GM18867 (cell line): ENCODE measurements around the gene C5orf52.
"Not testable (repeated sequence)": the region's sequence is repeated elsewhere in the genome, so short reads cannot be mapped to it uniquely, and the experiment has no call there.

Experiments
- ATAC-seq: cut with Tn5 transposase; IDR thresholded peaks from one replicate; pipeline ENCODE4 v1.9.1; 2021; ENCODE audit warnings: mild to moderate bottlenecking, moderate library complexity; ENCODE audit not compliant: unreplicated experiment

The C5orf52 gene

DNA sequence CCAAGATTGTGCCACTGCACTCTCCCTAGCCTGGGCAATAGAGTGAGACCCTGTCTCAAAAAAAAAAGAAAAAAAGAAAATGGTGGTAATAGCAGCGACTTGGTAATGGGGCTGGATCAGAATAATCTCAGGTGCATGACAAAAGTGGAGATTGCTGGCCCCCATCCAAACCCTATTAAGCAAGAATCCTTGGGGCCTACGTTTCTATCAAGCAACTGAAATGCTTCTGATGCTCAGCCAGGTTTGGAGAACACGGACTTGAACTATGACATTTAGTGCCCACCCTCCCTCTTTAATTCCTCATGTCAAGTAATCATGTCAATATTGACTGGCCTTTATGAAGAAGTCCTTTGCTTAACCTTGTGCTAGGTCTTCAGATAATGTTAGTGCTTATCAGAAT is 6.6 kb downstream of the C5orf52 start:
- no peak for ATAC-seq

GRCh38 chr5:157679801-157680200 is 8.5 kb downstream of the C5orf52 start:
- no peak for ATAC-seq

- ATAC-seq: no peak
Measured at GRCh38 chr5:157680239-157680638, 8.9 kb downstream of the C5orf52 start.

DNA sequence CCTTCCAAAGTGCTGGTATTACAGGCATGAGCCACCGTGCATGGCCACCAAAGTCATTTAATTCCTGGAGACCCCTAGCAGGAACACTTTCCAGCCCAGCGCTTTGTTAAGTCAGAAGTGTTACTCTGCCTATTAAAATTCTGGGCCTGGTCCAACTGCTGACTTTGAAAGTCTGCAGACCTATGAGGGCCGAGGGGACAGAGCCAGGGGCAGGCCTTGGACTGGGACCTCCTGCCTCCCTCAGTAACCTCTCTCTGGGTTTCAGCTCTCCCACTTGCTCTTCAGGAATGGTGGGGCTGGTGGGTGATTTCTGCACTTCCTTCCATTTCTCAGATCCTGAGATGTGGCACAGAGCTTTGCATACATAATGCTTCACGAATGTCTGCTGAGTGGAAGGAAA is 9.7 kb downstream of the C5orf52 start:
- ATAC-seq: no peak

DNA sequence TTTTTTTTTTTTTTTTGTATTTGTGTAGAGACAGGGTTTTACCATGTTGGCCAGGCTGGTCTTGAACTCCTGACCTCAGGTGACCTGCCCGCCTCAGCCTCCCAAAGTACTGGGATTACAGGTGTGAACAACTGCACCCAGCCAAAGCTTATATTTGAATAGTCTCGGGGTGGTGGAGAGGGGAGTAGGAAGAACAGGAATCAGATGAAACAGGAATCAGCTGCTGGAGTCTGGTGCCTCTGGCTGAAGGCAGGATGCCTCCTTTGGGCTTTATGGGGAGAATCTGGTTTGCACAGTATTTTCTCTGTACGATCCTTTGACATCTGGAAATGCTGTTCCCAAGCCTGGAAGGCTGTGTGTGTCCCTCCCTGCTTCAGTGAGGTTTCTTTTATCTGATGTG is 10.9 kb downstream of the C5orf52 start:
- ATAC-seq: no peak

DNA sequence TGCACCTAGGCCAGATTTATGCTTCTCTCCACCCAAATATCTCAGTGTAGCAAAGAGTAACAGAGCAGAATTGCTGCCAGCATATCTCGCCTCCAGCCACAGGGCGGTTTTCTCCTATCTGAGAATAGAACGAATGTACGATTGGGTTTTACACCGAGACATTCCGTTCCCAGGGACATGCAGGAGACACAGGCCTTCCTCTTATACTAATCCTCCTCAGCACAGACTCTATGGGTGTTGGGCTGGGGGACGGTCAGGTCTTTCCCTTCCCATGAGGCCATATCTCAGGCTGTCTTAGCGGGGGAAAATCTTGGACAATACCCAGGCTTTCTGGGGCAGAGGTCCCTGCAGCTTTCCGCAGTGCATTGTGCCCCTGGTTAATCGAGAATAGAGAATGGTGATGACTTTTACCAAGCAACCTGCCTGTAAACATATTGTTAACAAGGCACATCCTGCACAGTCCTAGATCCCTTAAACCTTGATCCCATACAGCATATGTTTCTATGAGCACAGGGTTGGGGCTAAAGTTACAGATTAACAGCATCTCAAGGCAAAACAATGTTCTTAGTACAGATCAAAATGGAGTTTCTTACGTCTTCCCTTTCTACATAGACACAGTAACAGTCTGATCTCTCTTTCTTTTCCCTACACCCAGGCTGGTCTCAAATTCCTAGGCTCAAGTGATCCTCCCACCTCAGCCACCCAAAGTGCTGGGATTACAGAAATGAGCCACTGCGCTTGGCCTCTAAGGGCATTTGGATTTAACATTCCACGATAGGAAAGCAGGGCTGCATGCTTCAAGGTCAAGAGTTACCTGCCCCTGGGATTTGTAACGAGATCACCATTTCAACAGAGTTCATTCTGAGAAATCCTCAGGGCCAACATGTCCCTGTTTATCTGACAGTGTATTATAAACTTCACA is 15.2 kb downstream of the C5orf52 start:
- ATAC-seq: not testable (repeated sequence)

- ATAC-seq: no peak
Measured at GRCh38 chr5:157687198-157687554, 15.8 kb downstream of the C5orf52 start.

GRCh38 chr5:157689942-157690689 is 18.8 kb downstream of the C5orf52 start:
- ATAC-seq: no peak

GRCh38 chr5:157690690-157691433 is 19.5 kb downstream of the C5orf52 start:
- no peak for ATAC-seq

- ATAC-seq: not testable (repeated sequence)
Measured at GRCh38 chr5:157693816-157694215, 22.5 kb downstream of the C5orf52 start.

GRCh38 chr5:157696154-157696553 is 24.8 kb downstream of the C5orf52 start:
- not testable (repeated sequence) for ATAC-seq

DNA sequence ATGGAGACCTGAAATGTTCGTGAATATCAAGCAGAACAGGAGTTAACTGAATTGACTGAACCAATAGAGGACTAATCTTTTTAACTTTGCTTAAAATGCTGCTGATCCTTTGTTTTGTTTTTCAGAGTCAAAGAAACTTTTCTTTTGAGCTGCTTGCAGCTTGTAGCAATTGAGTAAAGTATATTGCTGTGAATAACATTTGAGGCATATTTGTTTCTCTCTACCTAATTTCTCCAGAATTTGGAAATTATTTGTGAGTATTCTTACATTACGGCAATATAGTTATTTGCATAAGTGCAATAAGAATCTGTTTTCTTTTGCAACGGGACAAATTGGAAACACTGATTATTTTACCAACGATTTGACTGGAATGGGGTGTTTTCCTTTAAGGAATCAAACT is 27.3 kb downstream of the C5orf52 start:
- not testable (repeated sequence) for ATAC-seq

DNA sequence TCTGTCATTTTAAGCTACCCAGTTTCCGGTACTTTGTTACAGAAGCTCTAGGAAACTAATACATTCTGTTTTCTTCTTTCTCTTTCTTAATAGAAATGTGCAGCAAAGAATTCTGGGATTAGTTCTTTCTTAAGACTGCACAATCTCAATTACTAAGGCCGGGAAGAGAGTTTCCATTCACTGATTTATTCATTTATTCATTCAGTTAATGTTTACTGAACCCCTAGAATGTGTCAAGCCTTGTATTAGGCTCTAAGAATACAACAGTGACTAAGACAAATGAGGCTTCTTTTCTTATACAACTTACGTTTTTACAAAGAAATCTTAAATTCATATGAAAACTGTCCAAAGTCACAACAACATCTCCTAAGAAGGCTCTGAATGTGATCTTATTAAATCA is 32.4 kb downstream of the C5orf52 start:
- ATAC-seq: no peak

- ATAC-seq: no peak
Measured at GRCh38 chr5:157708866-157709265, 37.5 kb downstream of the C5orf52 start.

DNA sequence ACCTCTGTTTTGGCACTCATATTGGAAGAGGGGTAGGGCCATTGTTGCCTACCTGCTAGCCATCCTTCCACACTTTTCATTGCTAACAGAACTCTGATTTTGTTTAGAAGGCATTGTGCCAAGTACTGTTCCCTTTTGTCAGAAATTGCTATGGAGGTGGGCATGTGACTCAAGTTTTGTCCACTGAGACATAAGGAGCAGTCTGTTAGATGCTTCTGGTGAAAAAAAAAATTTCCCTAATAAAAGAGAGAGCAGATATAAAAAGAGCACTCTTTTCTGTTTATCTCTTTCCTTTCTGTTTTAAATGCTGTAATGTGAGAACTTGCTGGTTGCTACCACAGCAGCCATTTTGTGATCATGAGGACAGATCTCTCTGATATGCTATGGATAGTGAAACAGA is 38.0 kb downstream of the C5orf52 start:
- ATAC-seq: no peak

GRCh38 chr5:157710431-157710830 is 39.1 kb downstream of the C5orf52 start:
- no peak for ATAC-seq

DNA sequence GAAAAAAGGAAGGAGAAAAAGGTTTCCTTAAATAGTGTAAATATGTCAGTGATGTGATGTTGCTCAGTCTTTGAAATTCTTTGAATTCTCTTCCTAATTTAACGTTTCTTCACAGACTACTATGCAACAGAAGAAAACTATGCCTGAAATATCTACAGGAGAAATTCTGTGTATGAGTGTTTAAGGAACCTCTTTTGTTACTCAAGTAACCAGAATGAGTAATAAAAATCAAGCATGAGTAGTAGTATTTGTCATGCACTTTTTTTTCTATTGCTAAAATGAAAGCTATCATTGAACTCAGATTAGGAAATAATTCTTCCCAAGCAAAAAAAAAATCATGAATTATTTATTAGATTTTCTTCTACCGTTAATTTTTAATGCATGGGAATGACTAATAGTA is 39.5 kb downstream of the C5orf52 start:
- no peak for ATAC-seq

DNA sequence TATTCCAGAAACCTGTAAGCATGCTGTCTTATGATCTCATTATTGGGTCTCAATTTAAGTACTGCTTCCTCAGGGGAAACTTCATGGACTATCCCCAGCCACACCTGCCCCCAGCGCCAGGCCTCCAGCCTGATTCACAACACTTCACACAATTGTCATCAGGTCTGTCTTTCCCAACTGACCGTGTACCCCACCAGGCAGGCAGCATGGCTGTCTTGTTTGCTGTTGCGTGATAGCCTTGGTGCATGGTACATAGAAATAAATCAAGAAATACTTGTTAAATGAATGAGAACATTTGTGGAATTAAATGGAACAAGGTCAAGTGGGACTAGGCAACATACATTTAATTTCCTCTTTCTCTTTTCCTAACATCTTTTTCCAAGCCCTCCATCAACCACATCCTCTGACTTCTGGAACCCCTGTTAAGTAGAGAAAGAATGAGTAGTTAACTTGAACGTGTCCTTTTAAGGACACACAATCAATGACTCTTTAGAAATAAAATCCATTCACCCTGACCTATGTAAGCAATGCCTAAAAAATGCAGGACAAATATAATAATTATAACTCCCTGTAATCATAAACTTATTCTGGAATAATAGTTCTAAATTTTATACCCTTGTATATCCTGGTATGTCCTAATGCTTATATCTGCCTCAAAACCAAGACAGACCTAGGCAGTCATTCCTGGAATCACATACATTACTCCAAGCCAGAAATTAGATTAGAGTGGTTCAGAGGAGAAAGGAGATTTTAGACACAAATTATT is 42.7 kb downstream of the C5orf52 start:
- no peak for ATAC-seq

GRCh38 chr5:157714596-157714864 is 43.2 kb downstream of the C5orf52 start:
- no peak for ATAC-seq

DNA sequence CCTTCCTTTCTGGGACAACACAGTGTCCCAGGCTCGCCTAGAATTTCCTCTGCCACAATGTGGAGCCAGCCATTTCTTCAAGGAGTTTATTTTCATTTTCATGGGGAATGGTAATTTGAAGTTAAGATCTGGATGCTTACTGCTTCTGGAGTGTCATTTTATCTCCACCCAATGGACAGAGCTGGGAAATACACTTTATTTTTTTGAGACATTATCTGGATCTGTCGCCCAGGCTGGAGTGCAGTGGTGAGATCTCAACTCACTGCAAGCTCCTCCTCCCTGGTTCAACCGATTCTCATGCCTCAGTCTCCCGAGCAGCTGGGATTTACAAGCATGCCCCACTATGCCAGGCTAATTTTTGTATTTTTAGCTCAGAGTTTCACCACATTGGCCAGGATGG is 47.2 kb downstream of the C5orf52 start:
- ATAC-seq: no peak

GRCh38 chr5:157719245-157719644 is 47.9 kb downstream of the C5orf52 start:
- ATAC-seq: no peak
